Neuronal stem cell (in vitro differentiated cells): Measurements from ENCODE around the gene CGRRF1.

ENCODE experiments used
- DNase-seq: peaks from one replicate; pipeline ENCODE4 v3.0.0-alpha.2; 2013; ENCODE audit warnings: low spot score
- H2AFZ ChIP-seq: one replicate; pipeline ENCODE4 v1.6.1; 2013; ENCODE audit warnings: mild to moderate bottlenecking, low read length, inconsistent platforms
- H2AK5ac ChIP-seq: 2 replicates; pipeline ENCODE4 v1.6.1; 2013; ENCODE audit warnings: low read depth, mild to moderate bottlenecking, inconsistent platforms, low read length, moderate library complexity, mixed read lengths
- H2BK120ac ChIP-seq: 2 replicates; pipeline ENCODE4 v1.6.1; 2013; ENCODE audit warnings: low read depth, mild to moderate bottlenecking, inconsistent platforms, low read length, moderate library complexity, mixed read lengths
- H2BK12ac ChIP-seq: one replicate; pipeline ENCODE4 v1.6.1; 2013; ENCODE audit warnings: low read length, inconsistent platforms
- H2BK15ac ChIP-seq: 2 replicates; pipeline ENCODE4 v1.6.1; 2013; ENCODE audit warnings: mild to moderate bottlenecking, low read length, inconsistent platforms, mixed read lengths
- H2BK5ac ChIP-seq: one replicate; pipeline ENCODE4 v1.6.1; 2013; ENCODE audit warnings: inconsistent platforms, mild to moderate bottlenecking, low read length, moderate library complexity
- H3K14ac ChIP-seq: one replicate; pipeline ENCODE4 v1.6.1; 2013; ENCODE audit warnings: low read length, inconsistent platforms
- H3K18ac ChIP-seq: 2 replicates; pipeline ENCODE4 v1.6.1; 2013; ENCODE audit warnings: low read length, inconsistent platforms
- H3K23ac ChIP-seq: 2 replicates; pipeline ENCODE4 v1.6.1; 2013; ENCODE audit warnings: low read depth, mild to moderate bottlenecking, mixed read lengths, low read length, inconsistent platforms; ENCODE audit not compliant: poor library complexity
- H3K27ac ChIP-seq: replicated peaks from 3 replicates; pipeline ENCODE4 v1.5.1; 2013; ENCODE audit warnings: low read length, inconsistent platforms
- H3K27me3 ChIP-seq, 3 experiments: 2 replicates each; pipeline ENCODE4 v1.6.1; 2013; ENCODE audit warnings: low read length in 3 of 3, mild to moderate bottlenecking in 2 of 3, inconsistent platforms in 1 of 3, low read depth in 1 of 3, mixed read lengths in 1 of 3, moderate library complexity in 1 of 3; ENCODE audit not compliant: control insufficient read depth in 3 of 3, insufficient read depth in 3 of 3
- H3K36me3 ChIP-seq, 2 donors: replicated peaks in 1 of 2; 2 replicates each; pipeline ENCODE4 v1.6.1; 2013; ENCODE audit warnings: low read length in 2 of 2; ENCODE audit not compliant: control insufficient read depth in 2 of 2, insufficient read depth in 2 of 2
- H3K4ac ChIP-seq: 2 replicates; pipeline ENCODE4 v1.6.1; 2013; ENCODE audit warnings: inconsistent platforms, mild to moderate bottlenecking, low read length, moderate library complexity
- H3K4me1 ChIP-seq, 2 donors: 1 replicate in 1 of 2; 2 replicates in 1 of 2; pipeline ENCODE4 v1.6.1; 2013; ENCODE audit warnings: low read length in 2 of 2, low read depth in 1 of 2; ENCODE audit not compliant: control insufficient read depth in 2 of 2, insufficient read depth in 1 of 2
- H3K4me2 ChIP-seq: one replicate; pipeline ENCODE4 v1.6.1; 2013; ENCODE audit warnings: mild to moderate bottlenecking, low read length, inconsistent platforms; ENCODE audit not compliant: insufficient read depth, poor library complexity, severe bottlenecking
- H3K4me3 ChIP-seq, 2 donors: 2 replicates each; pipeline ENCODE4 v1.5.1; 2013; ENCODE audit warnings: low read length in 2 of 2, mild to moderate bottlenecking in 2 of 2, inconsistent platforms in 1 of 2, moderate library complexity in 1 of 2
- H3K79me1 ChIP-seq: one replicate; pipeline ENCODE4 v1.6.1; 2013; ENCODE audit warnings: low read depth, mild to moderate bottlenecking, inconsistent platforms, low read length, moderate library complexity
- H3K9ac ChIP-seq: one replicate; pipeline ENCODE4 v1.6.1; 2013; ENCODE audit warnings: mild to moderate bottlenecking, low read depth, low read length, inconsistent platforms; ENCODE audit not compliant: poor library complexity
- H3K9me3 ChIP-seq, 2 donors: replicated peaks in 1 of 2; 2 replicates each; pipeline versions ENCODE3 to v1.6.1; 2013; ENCODE audit warnings: low read length in 2 of 2, mild to moderate bottlenecking in 2 of 2, inconsistent platforms in 1 of 2, low read depth in 1 of 2, mixed read lengths in 1 of 2, moderate library complexity in 1 of 2; ENCODE audit not compliant: control insufficient read depth in 2 of 2, insufficient read depth in 1 of 2
- H4K8ac ChIP-seq: one replicate; pipeline ENCODE4 v1.6.1; 2013; ENCODE audit warnings: low read depth, mild to moderate bottlenecking, inconsistent platforms, low read length, moderate library complexity
- H4K91ac ChIP-seq: one replicate; pipeline ENCODE4 v1.6.1; 2013; ENCODE audit warnings: low read length, low read depth, mild to moderate bottlenecking, inconsistent platforms; ENCODE audit not compliant: poor library complexity
- WGBS, 2 donors: extraction: QIAGEN DNeasy Blood & Tissue Kit; methylation state at CpG; one replicate each; pipeline ENCODE4 v1.1.7; 2013; ENCODE audit warnings: missing lambda C conversion rate in 2 of 2, mixed read lengths in 1 of 2; ENCODE audit not compliant: insufficient read length in 2 of 2, insufficient replicate concordance in 1 of 2; ENCODE audit errors: extremely low coverage in 2 of 2; 5-methylcytosine and 5-hydroxymethylcytosine counted together

The CGRRF1 gene

GRCh38 chr14:54584097-54584496 lies 74.4 kb downstream of the CGRRF1 start:
- no peak overlapping the region for H4K91ac ChIP-seq
- H4K8ac ChIP-seq = no peak overlapping the region
- H3K9ac ChIP-seq = no peak overlapping the region
- H2BK12ac ChIP-seq = no peak overlapping the region
- peaks cover 0 to 5% of the 10 kb centered on the region in 2 donors for H3K36me3 ChIP-seq
- H3K4me1 ChIP-seq = peaks cover 2 to 3% of the 10 kb centered on the region in 2 donors
- H3K4me2 ChIP-seq = no peak overlapping the region
- no peak overlapping the region for H2BK15ac ChIP-seq
- peaks cover 0 to 5% of the 10 kb centered on the region in 2 donors for H3K9me3 ChIP-seq
- H3K14ac ChIP-seq = no peak overlapping the region
- no peak overlapping the region for H2AFZ ChIP-seq
- no peak overlapping the region for H3K23ac ChIP-seq
- no CpG with 5 or more reads among the region's 1 CpG for WGBS, 2 donors
- no peak overlapping the region for H3K18ac ChIP-seq
- H2BK120ac ChIP-seq = no peak overlapping the region
- H2AK5ac ChIP-seq = no peak overlapping the region
- no peak overlapping the region for H3K27ac ChIP-seq
- no peak for DNase-seq
- no peak overlapping the region for H2BK5ac ChIP-seq
- no peak overlapping the region for H3K4me3 ChIP-seq
- H3K27me3 ChIP-seq = no peaks in the 10 kb centered on the region
- H3K4ac ChIP-seq = no peak overlapping the region
- H3K79me1 ChIP-seq = no peaks in the 10 kb centered on the region

GRCh38 chr14:54585214-54585613 lies 75.5 kb downstream of the CGRRF1 start:
- H3K23ac ChIP-seq = no peak overlapping the region
- no peak overlapping the region for H4K91ac ChIP-seq
- peaks cover 0 to 8% of the 10 kb centered on the region in 2 donors for H3K36me3 ChIP-seq
- no peak overlapping the region for H3K4me2 ChIP-seq
- no peak overlapping the region for H2BK12ac ChIP-seq
- H3K9me3 ChIP-seq = peaks cover 0 to 9% of the 10 kb centered on the region in 2 donors
- H3K4me1 ChIP-seq = peaks cover 2 to 3% of the 10 kb centered on the region in 2 donors
- no peaks in the 10 kb centered on the region for H3K79me1 ChIP-seq
- H2AFZ ChIP-seq = no peak overlapping the region
- no peak overlapping the region for H4K8ac ChIP-seq
- H3K18ac ChIP-seq = no peak overlapping the region
- H3K4me3 ChIP-seq = no peak overlapping the region
- H3K9ac ChIP-seq = no peak overlapping the region
- H3K14ac ChIP-seq = no peak overlapping the region
- no peak overlapping the region for H2BK120ac ChIP-seq
- H3K4ac ChIP-seq = no peak overlapping the region
- no peak overlapping the region for H2BK5ac ChIP-seq
- H2BK15ac ChIP-seq = no peak overlapping the region
- no peak for DNase-seq
- H2AK5ac ChIP-seq = no peak overlapping the region
- no peaks in the 10 kb centered on the region for H3K27me3 ChIP-seq
- WGBS, 2 donors = no CpG with 5 or more reads among the region's 3 CpGs
- H3K27ac ChIP-seq = no peak overlapping the region
